ENCODE measurements around the gene SLC31A1.
"Not testable (repeated sequence)": the region's sequence is repeated elsewhere in the genome, so short reads cannot be mapped to it uniquely, and the experiment has no call there.

Gene SLC31A1

DNA sequence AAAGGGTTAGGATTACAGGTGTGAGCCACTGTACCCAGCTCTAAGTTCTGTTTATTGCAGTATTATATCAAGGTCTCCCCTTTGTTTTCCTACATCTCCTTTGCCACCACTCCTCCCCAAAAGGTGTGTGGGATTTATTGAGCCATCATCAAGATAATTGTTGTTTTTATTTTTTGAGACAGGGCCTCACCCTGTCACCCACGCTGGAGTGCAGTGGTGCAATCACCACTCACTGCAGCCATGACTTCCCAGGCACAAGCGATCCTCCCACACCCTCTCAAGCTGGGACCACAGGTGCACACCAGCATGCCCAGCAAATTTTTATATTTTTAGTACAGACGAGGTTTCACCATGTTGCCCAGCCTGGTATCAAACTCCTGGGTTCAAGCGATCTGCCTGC, 24.6 kb downstream of the SLC31A1 start:
- TF ChIP-seq POLR2A (IDR thresholded peaks at IDR 0.05; ENCODE audit: low read depth, low read length) (no peak), POLR2AphosphoS5 (IDR thresholded peaks at IDR 0.05; ENCODE audit: low read depth, low read length) (no peak), TAF1 (IDR thresholded peaks at IDR 0.05; ENCODE audit: borderline replicate concordance, low read depth, low read length) (no peak)
- no peak for FAIRE-seq

DNA sequence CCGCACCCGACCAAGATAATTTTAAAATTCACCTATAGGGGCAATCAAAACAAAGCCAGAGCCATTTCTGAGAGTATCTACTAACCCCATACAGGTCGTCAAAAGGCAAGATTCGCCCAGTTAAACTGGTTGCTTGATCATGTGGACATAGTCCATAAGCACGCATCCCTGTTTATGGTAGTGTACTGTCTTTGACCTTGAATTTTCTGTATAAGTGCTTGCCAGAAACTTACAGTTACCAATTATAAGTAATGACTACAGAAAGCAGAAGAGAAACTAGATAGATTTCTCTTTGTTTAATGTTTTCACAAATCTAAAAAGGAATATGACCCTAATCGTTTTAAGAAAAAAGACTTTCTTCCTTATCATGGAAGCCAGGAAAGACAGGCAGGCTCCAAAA, 25.6 kb downstream of the SLC31A1 start:
- FAIRE-seq = no peak
- TF ChIP-seq POLR2AphosphoS5 (IDR thresholded peaks at IDR 0.05; ENCODE audit: low read depth, low read length) (no peak), TAF1 (IDR thresholded peaks at IDR 0.05; ENCODE audit: borderline replicate concordance, low read depth, low read length) (no peak), POLR2A (IDR thresholded peaks at IDR 0.05; ENCODE audit: low read depth, low read length) (no peak)
- DNase-seq (ENCODE audit: insufficient read length) = no peak

More for the DNA sequence above, 24.6 kb downstream of the SLC31A1 start:
- DNase-seq (ENCODE audit: insufficient read length) = no peak

DNA sequence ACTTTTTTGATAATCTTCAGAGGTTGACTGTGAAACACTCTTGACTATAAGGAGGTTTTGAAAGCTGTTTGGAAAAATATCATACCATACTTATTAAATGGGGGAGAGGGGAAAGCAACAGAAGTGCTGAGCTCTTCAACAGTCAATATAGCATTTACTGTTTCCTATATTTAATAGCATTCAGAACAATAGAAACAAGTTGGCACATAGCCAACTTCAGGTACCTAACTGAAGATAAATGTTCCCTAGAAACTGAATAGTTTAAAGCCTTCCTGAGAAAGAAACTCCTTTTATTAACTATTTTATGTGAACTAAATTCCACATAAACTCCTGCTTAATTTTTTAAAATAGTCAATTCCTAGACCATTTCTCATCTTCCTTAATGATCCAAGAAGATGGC, 26.3 kb downstream of the SLC31A1 start:
- TF ChIP-seq TAF1 (IDR thresholded peaks at IDR 0.05; ENCODE audit: borderline replicate concordance, low read depth, low read length) = no peak
- TF ChIP-seq POLR2A (IDR thresholded peaks at IDR 0.05; ENCODE audit: low read depth, low read length) = no peak
- no peak for TF ChIP-seq POLR2AphosphoS5 (IDR thresholded peaks at IDR 0.05; ENCODE audit: low read depth, low read length)
- FAIRE-seq (no peak), DNase-seq (ENCODE audit: insufficient read length) (no peak)

DNA sequence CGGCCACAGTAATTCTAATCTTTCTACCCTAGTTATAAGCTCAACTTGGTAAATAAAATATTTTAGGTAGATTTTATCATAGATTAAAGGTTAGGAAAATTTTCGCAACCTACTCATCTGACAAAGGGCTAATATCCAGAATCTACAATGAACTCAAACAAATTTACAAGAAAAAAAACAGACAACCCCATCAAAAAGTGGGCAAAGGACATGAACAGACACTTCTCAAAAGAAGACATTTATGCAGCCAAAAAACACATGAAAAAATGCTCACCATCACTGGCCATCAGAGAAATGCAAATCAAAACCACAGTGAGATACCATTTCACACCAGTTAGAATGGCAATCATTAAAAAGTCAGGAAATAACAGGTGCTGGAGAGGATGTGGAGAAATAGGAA, 28.3 kb downstream of the SLC31A1 start:
- FAIRE-seq; DNase-seq (ENCODE audit: insufficient read length): not testable (repeated sequence)

DNA sequence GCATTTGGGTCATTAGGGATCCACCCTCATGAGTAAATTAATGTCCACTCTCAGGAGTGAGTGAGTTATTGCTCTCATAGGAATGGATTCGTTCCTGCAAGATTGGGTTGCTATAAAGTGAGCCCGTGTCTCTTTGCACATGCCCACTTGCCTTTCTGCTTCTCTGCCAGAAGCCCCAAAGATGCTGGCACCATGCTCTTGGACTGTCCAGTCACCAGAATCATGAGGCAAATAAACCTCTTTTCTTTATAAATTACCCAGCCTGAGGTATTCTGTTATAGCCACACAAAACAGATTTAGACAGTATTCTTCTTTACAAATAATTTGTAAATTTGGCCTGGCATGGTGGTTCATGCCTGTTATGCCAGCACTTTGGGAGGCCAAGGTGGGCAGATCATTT, 29.5 kb downstream of the SLC31A1 start:
- TF ChIP-seq POLR2A (IDR thresholded peaks at IDR 0.05; ENCODE audit: low read depth, low read length) (no peak), POLR2AphosphoS5 (IDR thresholded peaks at IDR 0.05; ENCODE audit: low read depth, low read length) (no peak), TAF1 (IDR thresholded peaks at IDR 0.05; ENCODE audit: borderline replicate concordance, low read depth, low read length) (no peak)
- DNase-seq (ENCODE audit: insufficient read length) (no peak), FAIRE-seq (no peak)

DNA sequence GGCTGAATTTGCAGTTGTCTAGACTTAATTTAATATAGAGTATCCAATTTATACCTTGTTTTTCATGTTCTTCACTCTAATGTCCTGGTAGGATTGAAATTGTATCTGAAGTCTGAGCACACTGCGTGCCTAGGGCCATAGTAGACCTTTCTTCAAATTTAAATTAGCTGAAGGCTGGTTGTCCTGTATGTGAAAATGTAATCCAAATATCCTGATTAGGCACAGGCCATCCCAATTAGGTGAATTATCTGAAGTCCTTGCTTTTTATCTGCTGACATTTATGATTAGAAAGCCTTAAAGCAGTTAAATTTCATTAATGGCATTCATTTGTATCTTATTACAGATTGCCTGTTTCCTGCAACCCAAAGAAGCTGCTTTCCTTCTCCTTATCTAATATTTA, 33.6 kb downstream of the SLC31A1 start:
- TF ChIP-seq POLR2AphosphoS5 (IDR thresholded peaks at IDR 0.05; ENCODE audit: low read depth, low read length) (no peak), POLR2A (IDR thresholded peaks at IDR 0.05; ENCODE audit: low read depth, low read length) (no peak), TAF1 (IDR thresholded peaks at IDR 0.05; ENCODE audit: borderline replicate concordance, low read depth, low read length) (no peak)
- FAIRE-seq (no peak), DNase-seq (ENCODE audit: insufficient read length) (no peak)

DNA sequence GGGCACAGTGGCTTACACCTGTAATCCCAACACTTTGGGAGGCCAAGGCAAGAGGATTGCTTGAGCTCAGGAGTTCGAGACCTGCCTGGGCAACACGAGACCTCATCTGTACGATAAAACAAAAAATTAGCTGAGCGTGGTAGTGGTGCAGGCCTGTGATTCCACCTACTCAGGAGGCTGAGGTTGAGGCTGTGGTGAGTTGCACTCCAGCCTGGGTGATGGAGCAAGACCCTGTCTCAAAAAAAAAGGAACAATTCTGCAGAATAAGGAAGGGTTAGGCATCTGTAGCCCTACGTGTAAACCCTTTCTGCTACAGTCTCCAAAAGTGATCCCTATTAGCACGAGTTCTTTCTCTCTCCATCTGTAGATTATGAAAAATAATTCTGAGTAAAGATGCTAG, 34.1 kb downstream of the SLC31A1 start:
- DNase-seq (ENCODE audit: insufficient read length) (no peak), FAIRE-seq (no peak)
- TF ChIP-seq POLR2AphosphoS5 (IDR thresholded peaks at IDR 0.05; ENCODE audit: low read depth, low read length) (no peak), TAF1 (IDR thresholded peaks at IDR 0.05; ENCODE audit: borderline replicate concordance, low read depth, low read length) (no peak), POLR2A (IDR thresholded peaks at IDR 0.05; ENCODE audit: low read depth, low read length) (no peak)

DNA sequence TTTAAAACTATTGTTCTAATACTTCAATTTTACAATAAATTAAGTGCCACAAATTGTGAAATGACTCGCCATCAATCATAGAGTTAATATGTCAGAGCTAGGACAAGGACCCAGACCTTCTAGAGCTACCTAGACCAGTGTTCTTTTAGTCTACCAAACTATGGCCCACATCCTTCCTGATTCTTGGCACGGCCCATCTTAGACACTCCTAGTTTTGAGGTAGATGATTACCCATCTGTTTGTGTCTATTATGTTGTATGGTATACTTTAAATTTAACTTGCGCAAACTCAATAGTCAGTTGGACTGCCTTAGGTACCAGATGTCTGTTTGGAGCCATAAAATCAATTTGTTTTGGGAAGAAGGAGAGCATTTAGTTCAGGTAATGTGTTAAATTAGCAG, 36.5 kb downstream of the SLC31A1 start:
- DNase-seq (ENCODE audit: insufficient read length) (no peak), FAIRE-seq (no peak)
- no peak for TF ChIP-seq TAF1 (IDR thresholded peaks at IDR 0.05; ENCODE audit: borderline replicate concordance, low read depth, low read length)
- TF ChIP-seq POLR2AphosphoS5 (IDR thresholded peaks at IDR 0.05; ENCODE audit: low read depth, low read length) = no peak
- TF ChIP-seq POLR2A (IDR thresholded peaks at IDR 0.05; ENCODE audit: low read depth, low read length) = no peak

DNA sequence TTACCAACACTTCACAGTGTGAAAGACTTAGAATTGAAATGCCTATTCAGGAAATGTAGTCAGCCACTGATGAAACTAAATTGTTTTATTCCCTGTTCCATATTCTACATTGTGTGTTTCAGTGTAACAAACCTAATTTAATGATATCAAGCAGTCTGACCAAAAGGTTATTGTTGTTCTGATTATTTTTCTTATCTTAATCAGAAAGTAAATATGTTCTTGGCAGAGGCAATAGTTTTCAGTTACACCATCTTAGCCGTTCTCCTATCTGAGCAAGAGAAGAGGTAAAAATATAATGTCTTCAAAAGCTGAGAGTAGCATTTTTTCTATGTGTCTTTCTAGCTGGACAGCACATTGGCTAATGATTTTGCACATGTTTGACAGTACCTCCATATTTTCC, 36.9 kb downstream of the SLC31A1 start:
- no peak for TF ChIP-seq POLR2AphosphoS5 (IDR thresholded peaks at IDR 0.05; ENCODE audit: low read depth, low read length)
- no peak for TF ChIP-seq TAF1 (IDR thresholded peaks at IDR 0.05; ENCODE audit: borderline replicate concordance, low read depth, low read length)
- TF ChIP-seq POLR2A (IDR thresholded peaks at IDR 0.05; ENCODE audit: low read depth, low read length) = no peak
- DNase-seq (ENCODE audit: insufficient read length) (no peak), FAIRE-seq (no peak)

DNA sequence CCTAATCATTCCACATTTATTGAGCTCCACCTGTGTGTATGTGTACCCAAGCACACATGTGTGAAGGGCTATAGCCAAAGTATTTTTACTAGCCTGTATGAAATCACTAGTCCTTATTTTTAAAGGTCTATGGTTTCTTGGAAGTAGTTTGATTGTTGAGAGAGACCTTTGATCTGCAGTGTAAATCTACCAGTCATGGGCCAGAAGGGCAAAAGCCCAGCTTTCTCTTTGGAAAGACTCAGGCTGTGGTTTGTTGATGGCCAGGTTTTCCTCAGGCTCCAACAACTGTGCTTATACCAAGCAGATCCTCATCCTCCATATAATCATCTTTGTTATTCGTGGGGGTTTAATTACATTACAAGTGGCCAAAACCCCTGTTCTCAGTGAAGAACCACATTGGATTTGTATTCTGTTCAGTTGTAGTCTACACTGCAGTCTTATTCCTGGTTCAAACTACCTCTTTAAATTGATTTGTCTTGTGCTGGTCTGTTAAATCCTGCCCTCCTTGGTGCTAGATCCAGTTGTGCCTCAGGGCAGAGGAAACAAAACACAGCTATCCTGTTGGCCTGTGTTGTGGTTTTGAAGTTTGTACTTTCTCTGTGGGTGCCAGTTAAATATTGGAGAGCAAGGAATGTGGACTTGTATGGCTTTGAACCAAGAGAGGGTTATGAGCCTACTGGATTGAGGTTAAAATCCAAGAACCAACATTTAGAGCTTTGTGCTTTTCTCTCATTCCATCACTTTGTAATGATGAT, 40.8 kb downstream of the SLC31A1 start:
- FAIRE-seq (no peak), DNase-seq (ENCODE audit: insufficient read length) (no peak)
- TF ChIP-seq POLR2AphosphoS5 (IDR thresholded peaks at IDR 0.05; ENCODE audit: low read depth, low read length) = no peak
- no peak for TF ChIP-seq POLR2A (IDR thresholded peaks at IDR 0.05; ENCODE audit: low read depth, low read length)
- TF ChIP-seq TAF1 (IDR thresholded peaks at IDR 0.05; ENCODE audit: borderline replicate concordance, low read depth, low read length) = no peak

DNA sequence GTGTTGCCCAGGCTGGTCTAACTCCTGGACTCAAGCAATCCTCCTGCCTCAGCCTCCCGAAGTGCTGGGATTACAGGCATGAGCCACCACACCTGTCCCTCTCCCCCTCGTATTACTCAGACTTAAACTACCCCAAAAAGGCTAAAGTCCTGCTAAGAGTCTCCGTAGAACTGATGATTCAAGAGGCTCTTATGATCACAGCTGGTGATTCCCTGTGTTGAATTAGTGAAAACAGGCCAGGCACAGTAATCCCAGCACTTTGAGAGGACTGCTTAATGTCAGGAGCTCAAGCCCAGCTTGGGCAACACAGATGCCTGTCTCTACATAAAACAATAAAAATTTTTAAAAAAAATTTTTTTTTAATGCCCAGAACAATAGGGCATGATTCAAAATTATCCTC, 44.8 kb downstream of the SLC31A1 start:
- FAIRE-seq (no peak), DNase-seq (ENCODE audit: insufficient read length) (no peak)
- TF ChIP-seq POLR2AphosphoS5 (IDR thresholded peaks at IDR 0.05; ENCODE audit: low read depth, low read length) (no peak), POLR2A (IDR thresholded peaks at IDR 0.05; ENCODE audit: low read depth, low read length) (no peak), TAF1 (IDR thresholded peaks at IDR 0.05; ENCODE audit: borderline replicate concordance, low read depth, low read length) (no peak)

DNA sequence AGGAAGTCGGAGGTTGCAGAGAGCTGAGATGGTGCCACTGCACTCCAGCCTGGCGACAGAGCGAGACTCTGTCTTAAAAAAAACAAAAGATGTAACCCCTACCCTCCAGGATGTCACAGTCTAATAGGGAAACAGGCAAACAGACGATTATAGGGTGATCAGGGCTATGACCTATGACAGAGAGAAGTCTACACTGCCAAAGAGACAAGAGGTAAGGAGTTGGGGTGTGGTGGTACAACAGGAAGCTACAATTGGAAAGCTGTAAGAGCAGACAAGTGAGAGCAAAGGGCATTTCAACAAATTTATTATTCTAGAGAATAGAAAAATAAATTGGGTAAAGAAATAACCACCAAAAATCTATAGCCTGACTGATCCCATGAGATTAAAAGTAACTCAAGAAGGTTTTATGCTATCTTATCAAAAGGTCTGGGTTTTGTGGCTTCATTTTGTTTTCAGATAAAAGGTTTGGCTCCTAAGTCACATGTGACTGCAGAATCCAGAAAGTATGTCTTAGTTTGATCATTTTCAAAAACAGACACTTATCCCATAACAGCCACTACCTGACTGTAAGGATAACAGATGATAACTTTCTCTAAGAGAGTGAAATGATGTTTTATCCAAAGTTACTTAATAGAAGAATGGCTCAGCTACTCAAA, 46.7 kb downstream of the SLC31A1 start:
- DNase-seq (ENCODE audit: insufficient read length) (no peak), FAIRE-seq (no peak)
- no peak for TF ChIP-seq POLR2A (IDR thresholded peaks at IDR 0.05; ENCODE audit: low read depth, low read length)
- no peak for TF ChIP-seq TAF1 (IDR thresholded peaks at IDR 0.05; ENCODE audit: borderline replicate concordance, low read depth, low read length)
- TF ChIP-seq POLR2AphosphoS5 (IDR thresholded peaks at IDR 0.05; ENCODE audit: low read depth, low read length) = no peak

Data from GM12892 (cell line).